ENCODE measurements around the gene SLC4A11. TPM values are rescaled to one million over a fixed set of nuclear protein-coding genes. Genes with fewer than 3 reads are reported as not detected.

SLC4A11 gene
- polyA plus RNA-seq, 1 experiment = 0.53 TPM

GRCh38 chr20:3233991-3234498, 4.9 kb downstream of the SLC4A11 start:
- DNase-seq (ENCODE audit: low read depth, low spot score) = no peak
- Histone ChIP-seq H3K4me3 (ENCODE audit: low read depth, low read length) (no peak overlapping the region), H3K27ac (ENCODE audit: low read depth, low read length) (no peak overlapping the region), H3K27me3 (ENCODE audit: control insufficient read depth, insufficient read depth, low read length) (peaks cover 34% of the 10 kb centered on the region), H3K9me3 (ENCODE audit: control insufficient read depth, insufficient read depth, low read length) (no peaks in the 10 kb centered on the region; the same call in 1 of the 2 replicates)
- ChIA-PET POLR2A (no interaction called here), CTCF (no interaction called here)
- TF ChIP-seq CTCF (IDR thresholded peaks at IDR 0.05; ENCODE audit: low read depth, low read length) = no peak

- Histone ChIP-seq H3K4me3 (ENCODE audit: low read depth, low read length) (no peak overlapping the region), H3K27me3 (ENCODE audit: control insufficient read depth, insufficient read depth, low read length) (peaks cover 31% of the 10 kb centered on the region), H3K9me3 (ENCODE audit: control insufficient read depth, insufficient read depth, low read length) (no peaks in the 10 kb centered on the region; the same call in 1 of the 2 replicates), H3K27ac (ENCODE audit: low read depth, low read length) (no peak overlapping the region)
- ChIA-PET POLR2A (no interaction called here), CTCF (no interaction called here)
- no peak for DNase-seq (ENCODE audit: low read depth, low spot score)
- no peak for TF ChIP-seq CTCF (IDR thresholded peaks at IDR 0.05; ENCODE audit: low read depth, low read length)
Measured at GRCh38 chr20:3233131-3233990, 5.6 kb downstream of the SLC4A11 start.

GRCh38 chr20:3231889-3232588, 7.0 kb downstream of the SLC4A11 start:
- H3K27me3 ChIP-seq (ENCODE audit: control insufficient read depth, insufficient read depth, low read length) = peaks cover 18% of the 10 kb centered on the region
- ChIA-PET CTCF (interaction anchor here (0.8 kb wide), 1 partner anchor 13 kb away, joined by 3 read pairs; no protein-coding TSS in a partner anchor), POLR2A (no interaction called here)
- H3K27ac ChIP-seq (ENCODE audit: low read depth, low read length) = no peak overlapping the region
- no peak overlapping the region for H3K4me3 ChIP-seq (ENCODE audit: low read depth, low read length)
- DNase-seq (ENCODE audit: low read depth, low spot score) = no peak
- TF ChIP-seq CTCF (IDR thresholded peaks at IDR 0.05; ENCODE audit: low read depth, low read length) = no peak
- H3K9me3 ChIP-seq (ENCODE audit: control insufficient read depth, insufficient read depth, low read length) = no peaks in the 10 kb centered on the region; the same call in 1 of the 2 replicates

GRCh38 chr20:3231116-3231515, 7.9 kb downstream of the SLC4A11 start:
- no peak for DNase-seq (ENCODE audit: low read depth, low spot score)
- peaks cover 9% of the 10 kb centered on the region for H3K27me3 ChIP-seq (ENCODE audit: control insufficient read depth, insufficient read depth, low read length)
- H3K9me3 ChIP-seq (ENCODE audit: control insufficient read depth, insufficient read depth, low read length) = no peaks in the 10 kb centered on the region; the same call in 1 of the 2 replicates
- CTCF ChIA-PET = no interaction called here
- no peak overlapping the region for H3K27ac ChIP-seq (ENCODE audit: low read depth, low read length)
- H3K4me3 ChIP-seq (ENCODE audit: low read depth, low read length) = no peak overlapping the region
- POLR2A ChIA-PET = no interaction called here
- TF ChIP-seq CTCF (IDR thresholded peaks at IDR 0.05; ENCODE audit: low read depth, low read length) = no peak

- DNase-seq (ENCODE audit: low read depth, low spot score) = no peak
- no peak overlapping the region for H3K27ac ChIP-seq (ENCODE audit: low read depth, low read length)
- TF ChIP-seq CTCF (IDR thresholded peaks at IDR 0.05; ENCODE audit: low read depth, low read length) = no peak
- peaks cover 3% of the 10 kb centered on the region for H3K27me3 ChIP-seq (ENCODE audit: control insufficient read depth, insufficient read depth, low read length)
- no peak overlapping the region for H3K4me3 ChIP-seq (ENCODE audit: low read depth, low read length)
- ChIA-PET CTCF (no interaction called here), POLR2A (no interaction called here)
- no peaks in the 10 kb centered on the region; the same call in 1 of the 2 replicates for H3K9me3 ChIP-seq (ENCODE audit: control insufficient read depth, insufficient read depth, low read length)
Measured at GRCh38 chr20:3229798-3230197, 9.2 kb downstream of the SLC4A11 start.
